SK-MEL-5 (cell line): ENCODE results near the gene CWC25. TPM values are rescaled to one million over a fixed set of nuclear protein-coding genes. Genes with fewer than 3 reads are reported as not detected.

Experiments
- DNase-seq: peaks from one replicate; pipeline ENCODE4 v3.0.0-alpha.2; 2016; ENCODE audit warnings: low read depth, low spot score
- in situ Hi-C: cut with HindIII; loops from 2 replicates; pipeline ENCODE4 v1.10.0; 2016; ENCODE audit warnings: low sequenced_read_pairs, high pct_unique_total_duplicates, low pct_unique_long_range_greater_than_20kb
- polyA plus RNA-seq, 2 experiments: library from polyadenylated mRNA; depleted of rRNA; stranded (reverse); fragments of >200 nt; gene quantifications; 2 replicates each; pipeline ENCODE4 v1.2.3, GENCODE V29; 2015
- total RNA-seq: library from RNA; depleted of rRNA; stranded (reverse); fragments of >200 nt; shearing (Covaris generic); gene quantifications from 2 replicates; pipeline ENCODE4 v1.2.3, GENCODE V29; 2014; rRNA removed

The CWC25 gene
- 10.1 and 12.5 TPM in 2 replicates for total RNA-seq
- polyA plus RNA-seq (2015; cell fraction: cytosol; rRNA removed) = 10.3 and 13.1 TPM in 2 replicates
- polyA plus RNA-seq (2015; cell fraction: nucleus; rRNA removed) = 73.0 and 106 TPM in 2 replicates

DNA sequence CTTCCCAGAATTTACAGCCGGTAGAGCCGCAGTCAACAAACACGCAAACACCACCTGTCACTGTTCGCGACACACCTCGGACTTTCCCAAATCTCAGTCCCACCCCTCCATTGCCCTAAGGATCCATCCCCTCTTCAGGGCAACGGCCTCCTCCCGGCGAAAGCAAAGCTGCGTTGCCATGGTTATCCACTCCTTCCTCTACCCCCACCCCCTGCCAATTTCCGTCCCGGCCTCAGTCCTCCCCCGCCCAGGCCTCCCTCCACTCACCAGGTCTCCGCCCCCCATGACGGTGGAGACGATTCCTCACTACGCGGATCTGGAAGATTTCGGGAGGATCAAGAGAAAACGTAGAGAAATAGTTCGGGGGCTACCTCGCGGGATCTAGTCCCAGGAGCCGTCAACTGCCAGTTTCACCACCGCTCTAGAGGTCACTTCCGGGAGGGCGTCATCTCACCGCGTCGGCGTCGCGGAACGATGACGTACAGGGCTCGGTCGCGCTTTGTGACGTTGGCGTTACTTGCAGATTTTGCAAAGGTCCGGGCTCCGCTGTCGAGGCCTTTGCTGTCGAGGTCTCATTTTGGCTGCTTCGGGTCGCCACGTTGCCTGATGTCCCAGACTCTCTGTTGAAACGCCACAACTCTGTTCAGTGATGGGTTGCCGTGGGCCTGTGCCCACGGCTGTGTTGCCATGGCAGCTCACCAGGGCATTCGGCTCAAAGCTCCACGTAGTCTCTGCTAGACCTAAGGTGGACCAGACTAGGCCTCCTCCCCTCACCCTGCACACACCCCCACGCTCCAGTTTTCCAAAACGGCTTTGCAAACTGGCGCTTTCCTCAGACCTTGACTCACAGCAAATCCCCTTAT, at the start of gene CWC25:
TSS of gene CWC25 (minus strand) at position 423 of the 863 bp plus-strand sequence. CDS start at position 285, 138 bp downstream.
- in situ Hi-C loops = no loop called here
- DNase-seq = peak; percentile 94

DNA sequence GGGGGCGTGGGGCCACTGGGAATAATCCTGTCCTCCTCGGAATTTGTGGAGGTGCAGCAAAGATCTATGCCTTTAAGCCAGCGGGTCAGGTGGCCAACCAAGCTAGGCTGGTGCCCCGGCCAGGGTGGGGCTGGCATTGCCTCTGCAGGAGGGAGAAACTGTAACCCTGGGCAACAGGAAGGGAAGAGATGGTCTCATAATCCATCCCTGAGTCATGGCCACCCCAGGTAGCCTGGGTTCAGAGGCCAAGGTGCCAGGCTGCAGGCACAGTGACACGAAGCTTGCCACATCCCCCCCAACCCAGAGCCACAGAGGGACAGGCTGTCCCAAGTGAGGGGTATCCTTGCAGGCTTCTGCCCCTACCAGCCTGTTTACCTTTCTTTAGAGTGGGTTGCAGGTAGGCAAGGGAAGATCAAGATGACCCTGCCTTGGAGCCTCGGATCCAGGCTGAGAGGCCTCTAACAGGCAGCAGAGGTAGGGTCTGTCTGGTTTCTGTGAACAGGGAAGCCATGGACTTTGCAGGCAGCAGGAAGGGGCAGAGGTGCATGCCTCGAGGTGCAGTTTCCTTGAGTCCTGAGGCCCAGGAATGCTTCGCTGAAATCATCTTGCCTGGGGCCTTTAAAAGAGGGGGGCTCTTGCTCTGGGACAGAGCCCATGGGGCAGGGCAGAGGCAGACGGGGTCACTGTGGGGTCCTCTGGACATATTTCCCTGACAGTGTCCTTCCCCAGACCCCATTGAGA, 48.7 kb upstream of the CWC25 start:
- in situ Hi-C loops = no loop called here
- no peak for DNase-seq

DNA sequence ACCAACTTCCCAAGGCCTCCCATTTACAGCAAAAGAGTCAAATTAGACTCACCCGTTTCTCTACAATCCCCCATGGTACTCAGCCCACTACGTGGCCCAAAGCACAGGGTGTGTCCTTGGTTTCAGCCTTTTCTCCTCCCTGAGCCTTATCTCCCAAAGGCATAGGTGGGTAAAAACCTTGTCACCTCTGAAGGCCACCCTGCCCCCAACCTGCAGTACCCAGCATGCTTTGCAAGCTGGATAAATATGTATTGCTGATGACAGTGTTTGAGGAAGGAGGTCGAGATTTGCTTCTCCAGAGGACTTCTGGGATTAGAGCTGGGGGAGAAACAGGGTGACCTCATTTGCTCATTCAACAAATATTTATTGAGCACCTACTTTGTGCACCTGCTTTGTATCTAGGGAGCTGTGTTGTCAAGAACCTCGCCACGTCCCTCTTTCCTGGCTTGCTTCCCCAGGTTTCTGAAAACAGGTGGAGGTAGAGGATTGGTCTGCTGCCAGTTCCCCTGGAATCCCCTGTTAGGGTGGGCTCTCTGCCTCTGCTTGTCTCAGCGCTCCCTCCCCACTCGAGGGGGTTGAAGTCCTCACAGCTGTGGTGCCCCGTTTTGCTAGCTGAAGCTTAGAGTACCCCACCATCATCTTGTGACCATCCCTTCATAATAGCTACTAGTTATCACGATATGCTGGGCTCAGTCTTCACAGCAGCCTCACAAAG, 47.7 kb upstream of the CWC25 start:
- in situ Hi-C loops = no loop called here
- no peak for DNase-seq

DNA sequence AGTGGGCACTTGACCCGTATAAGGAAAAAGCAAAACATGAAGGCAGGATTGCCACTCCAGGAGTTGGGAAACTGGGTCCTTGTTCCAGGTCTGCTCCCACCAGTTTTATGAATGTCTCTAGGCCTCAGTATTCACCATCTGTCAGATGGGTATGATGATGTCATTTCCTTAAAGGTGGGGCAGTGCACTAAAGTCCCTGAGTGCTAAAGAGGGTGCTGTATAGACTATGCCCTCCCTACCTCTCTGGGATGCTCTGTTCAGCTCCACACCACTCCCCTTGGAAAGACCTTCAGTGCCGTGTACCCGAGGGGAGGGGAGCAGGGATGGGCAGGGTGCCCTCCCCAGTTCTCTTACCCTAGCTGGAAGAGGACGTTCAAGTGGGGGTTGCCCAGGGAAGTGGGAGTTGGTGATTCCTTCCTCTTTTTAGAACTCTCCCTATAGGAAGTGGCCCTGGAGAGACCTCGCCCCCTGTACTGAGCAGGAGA, 46.9 kb upstream of the CWC25 start:
- DNase-seq = no peak
- in situ Hi-C loops = no loop called here

DNA sequence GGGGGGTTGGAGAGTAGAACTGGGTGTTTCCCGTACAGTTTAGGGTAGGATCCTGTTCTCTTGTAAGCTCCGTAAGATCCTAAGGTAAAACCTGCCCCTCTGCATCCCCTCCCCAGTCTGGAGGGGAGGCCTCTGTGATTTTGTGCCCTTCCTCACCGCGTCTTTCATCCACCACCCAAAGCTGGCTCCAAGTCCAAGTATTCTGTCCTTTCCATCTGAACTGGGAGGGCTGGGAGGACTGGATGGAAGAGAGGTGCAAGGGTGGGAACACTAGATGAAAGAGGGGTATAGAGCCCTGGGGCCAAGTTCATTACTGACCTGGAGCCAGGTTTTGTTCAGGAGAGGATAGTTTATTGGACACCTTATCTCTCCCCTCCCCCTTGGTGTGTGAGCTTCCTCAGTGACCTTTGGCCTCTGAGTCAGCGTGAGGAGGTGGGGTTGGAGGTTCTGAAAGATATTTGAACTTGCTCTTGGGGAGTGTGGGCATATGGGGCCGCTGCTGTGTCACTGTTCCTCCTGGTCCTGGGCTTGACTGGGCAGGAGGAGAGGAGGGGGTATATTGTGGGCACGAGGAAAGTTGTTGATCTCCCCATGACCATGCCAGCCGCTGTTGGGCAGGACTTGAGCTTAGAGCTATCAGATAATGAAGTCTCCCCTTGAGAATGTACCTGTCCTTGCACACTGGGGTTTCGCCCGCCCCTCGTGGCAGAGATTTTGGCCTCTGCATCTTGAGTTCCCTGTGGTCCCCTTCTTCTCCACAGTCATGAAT, 46.3 kb upstream of the CWC25 start:
- in situ Hi-C loops = no loop called here
- DNase-seq = no peak

DNA sequence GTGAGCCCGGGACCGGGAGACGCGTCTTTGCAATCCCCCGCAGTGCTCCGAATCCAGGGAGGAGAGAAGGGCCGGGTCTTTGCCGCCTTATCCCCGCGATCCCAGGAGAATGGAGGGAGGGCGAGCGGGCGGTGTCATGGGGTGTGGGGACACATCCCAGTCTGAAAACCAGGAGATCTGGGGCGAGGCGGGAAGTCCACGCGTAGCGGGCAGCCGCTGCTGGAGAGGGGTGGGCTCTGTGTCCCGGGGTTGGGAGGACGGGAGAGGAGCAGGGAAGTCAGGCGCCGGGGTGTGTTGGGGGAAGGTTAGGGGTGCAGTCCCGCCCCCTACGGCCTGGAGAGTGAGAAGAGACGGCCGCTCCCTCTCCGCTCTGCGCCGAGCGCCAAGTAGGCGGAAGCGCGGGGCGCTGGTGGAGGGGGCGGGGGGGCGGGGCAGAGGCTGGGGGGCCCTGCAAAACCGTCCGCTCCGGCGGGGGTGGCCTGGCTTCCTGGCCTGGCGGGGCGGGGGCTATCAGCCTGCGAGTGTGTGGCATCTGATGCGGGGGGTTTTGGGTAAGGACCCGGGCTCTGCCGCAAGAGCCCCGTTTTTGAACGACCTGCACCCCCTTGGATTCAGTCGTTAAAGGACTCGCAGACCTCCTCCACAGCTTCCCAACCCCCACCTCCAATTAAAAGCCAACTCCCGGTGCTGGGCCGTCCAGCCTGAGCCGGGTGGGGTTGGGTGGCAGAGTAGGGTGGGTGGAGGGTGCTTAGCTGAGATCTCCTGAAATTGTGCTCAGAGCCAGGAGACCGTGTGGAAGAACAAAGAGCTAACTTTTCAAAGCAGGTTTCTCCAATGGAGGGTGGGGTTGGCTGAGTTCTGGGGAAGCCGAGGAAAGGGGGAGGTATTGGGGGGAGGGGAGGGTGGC, 45.4 kb upstream of the CWC25 start:
- in situ Hi-C loops = no loop called here
- no peak for DNase-seq

DNA sequence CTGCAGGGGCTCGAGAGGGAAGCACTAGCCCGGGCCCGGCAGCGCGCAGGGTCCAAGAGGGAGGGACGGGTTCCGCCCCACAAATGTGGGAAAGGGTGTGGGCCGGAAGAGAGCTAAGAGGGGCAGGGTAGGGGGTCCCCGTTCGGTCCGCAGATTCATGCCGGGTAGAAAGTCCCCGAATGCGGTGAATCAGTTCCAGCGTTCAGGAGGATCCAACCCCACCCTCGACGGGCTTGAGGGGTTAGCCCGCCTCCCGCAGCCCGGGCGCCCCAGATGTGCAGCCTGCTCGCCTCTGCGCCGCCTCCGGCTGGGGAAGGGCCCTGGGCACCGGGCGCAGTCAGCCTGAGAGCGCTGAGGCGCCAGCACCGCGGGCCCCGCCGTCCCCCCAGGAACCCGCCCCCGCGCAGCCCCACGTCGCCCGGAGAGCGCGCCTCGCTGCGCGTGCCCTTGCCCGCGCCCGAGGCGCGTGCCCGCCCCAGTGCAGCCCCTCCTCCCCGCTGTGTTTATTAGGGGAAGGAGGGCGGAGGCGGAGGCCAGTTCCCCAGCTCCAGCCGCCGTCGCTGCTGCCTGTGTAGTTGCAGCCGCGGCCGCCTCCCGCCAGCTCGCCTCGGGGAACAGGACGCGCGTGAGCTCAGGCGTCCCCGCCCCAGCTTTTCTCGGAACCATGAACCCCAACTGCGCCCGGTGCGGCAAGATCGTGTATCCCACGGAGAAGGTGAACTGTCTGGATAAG, 44.6 kb upstream of the CWC25 start, which contains the start of gene LASP1:
TSS of gene LASP1 (plus strand) at position 533 of the 733 bp plus-strand sequence. CDS start at position 665, 132 bp downstream.
- in situ Hi-C loops = no loop called here

DNA sequence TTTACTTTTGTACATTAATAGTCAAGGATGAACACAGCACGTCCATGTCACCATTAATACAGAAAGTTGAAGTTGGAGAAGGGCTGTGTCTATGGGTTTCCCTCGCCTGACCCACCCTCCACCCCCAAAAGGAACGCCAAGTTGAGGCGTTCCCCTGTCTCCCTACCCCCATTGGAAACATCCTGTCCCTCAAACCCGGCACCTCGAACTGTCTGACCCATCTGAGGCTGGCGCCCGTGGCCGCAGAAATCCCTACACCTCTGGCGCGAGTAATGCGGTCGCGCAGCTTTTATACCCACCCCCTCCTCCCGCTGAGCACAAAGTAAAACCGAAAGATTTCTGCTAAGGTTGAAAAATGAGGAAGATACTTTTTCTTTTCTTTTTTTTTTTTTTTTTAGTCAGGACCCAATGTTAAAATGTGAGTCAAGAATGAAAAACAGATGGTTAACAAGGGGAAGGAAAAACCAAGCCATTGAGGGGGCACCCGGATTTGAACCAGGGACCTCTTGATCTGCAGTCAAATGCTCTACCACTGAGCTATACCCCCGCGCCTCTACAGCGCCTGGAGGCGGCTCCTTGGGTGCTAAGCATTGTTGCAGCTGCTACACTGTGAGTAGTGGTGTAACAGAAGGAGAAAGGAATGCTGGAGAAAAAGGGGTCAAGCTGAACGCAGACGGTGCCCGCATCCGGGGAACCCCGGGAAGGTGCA, 43.9 kb upstream of the CWC25 start:
- in situ Hi-C loops = no loop called here
- DNase-seq = peak; percentile 88

More for the DNA sequence above, 44.6 kb upstream of the CWC25 start, which contains the start of gene LASP1:
- peak; percentile 83 for DNase-seq

DNA sequence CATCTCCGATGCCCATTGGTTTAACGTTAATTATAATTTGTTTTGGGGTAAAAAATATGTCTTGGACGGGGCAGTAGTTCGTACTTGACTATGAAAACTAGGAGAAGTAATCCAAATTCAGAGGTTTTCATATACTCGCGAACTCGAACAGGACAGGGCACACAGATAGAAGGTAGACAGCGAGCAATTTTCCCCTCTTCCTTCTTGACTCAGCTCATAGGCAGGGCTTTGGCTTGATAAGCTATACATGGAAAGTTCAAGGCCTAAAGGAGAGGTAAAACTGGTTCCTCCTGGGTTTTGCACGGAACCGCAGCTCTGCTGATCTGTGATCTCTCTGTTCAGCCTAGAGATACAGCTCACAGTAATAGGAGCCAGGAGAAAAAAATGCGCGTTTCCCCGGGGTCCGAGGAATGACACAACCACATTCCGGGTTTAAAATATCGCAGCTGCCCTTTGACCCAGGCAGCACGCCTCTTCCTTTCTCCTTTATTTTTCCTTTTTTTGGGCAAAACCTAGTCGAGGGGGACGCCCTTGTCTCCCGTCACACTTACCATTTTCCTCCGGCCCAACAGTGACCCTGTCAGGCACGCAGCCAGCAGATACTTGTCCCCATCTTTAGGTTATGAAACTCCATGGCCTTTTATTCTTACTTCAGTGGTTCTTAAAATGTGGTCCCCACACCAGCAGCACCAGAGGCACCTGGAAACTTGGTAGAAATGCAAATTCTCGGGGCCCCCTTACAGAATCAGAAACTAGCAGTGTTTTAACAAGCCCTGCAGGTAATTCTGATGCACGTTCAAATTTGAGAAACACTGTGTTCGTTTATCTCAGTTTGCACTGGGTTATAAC, 43.1 kb upstream of the CWC25 start:
- in situ Hi-C loops = no loop called here
- DNase-seq = no peak

DNA sequence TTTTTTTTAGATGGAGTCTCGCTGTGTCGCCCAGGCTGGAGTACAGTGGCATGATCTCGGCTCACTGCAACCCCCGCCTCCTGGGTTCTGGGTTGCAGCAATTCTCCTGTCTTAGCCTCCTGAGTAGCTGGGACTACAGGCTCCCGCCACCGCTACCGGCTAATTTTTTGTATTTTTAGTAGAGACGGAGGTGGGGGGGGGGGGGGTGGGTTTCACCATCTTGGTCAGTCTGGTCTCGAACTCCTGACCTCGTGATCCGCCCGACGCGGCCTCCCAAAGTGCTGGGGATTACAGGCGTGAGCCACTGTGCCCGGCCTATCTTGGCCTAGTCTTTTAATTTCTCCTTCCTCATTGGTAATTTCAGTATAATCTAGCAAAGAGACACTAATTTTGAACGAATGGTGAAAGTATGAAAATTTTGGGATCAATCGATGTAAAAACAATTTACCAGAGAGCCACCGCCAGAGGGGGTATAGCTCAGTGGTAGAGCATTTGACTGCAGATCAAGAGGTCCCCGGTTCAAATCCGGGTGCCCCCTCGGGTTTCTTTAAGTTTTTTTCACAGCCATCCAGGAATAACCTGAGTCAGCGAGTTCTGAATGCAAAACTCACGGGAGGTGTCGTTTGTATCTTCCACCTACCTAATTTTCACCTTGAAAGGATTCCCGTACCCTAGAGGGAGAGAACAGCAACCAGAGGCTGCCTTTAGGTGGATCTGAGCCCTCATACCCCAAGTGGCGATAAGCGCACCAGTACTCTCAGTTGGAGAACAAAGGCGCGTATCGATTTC, 42.3 kb upstream of the CWC25 start:
- in situ Hi-C loops = no loop called here
- peak; percentile 77 for DNase-seq

DNA sequence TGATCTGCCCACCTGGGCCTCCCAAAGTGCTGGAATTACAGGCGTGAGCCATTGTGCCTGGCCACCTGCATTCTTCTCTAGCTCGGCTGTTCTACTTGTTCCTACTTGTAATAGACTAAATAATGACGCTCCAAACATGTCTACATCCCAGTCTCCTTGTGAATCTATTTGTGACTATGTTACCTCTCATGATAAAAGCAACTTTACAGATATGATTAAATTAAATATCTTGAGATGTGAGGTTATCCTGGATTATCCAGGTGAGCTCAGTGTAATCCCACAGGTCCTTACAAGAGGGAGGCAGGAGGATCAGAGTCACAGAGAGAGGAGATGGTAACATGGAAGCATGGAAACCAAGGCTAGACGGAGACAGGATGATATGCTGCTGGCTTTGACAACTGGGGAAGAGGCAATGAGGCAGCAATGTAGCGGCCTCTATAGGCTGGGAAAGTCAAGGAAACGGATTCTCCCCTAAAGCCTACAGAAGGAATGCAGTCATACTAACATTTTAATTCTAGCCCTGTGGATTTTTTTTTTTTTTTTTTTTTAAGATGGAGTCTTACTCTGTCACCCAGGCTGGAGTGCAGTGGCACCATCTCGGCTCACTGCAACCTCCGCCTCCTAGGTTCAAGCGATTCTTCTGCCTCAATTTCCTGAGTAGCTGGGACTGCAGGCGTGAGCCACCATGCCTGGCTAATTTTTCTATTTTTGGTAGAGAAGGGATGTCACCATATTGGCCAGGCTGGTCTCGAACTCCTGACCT, 39.7 kb upstream of the CWC25 start:
- peak; percentile 90 for DNase-seq
- in situ Hi-C loops = no loop called here

DNA sequence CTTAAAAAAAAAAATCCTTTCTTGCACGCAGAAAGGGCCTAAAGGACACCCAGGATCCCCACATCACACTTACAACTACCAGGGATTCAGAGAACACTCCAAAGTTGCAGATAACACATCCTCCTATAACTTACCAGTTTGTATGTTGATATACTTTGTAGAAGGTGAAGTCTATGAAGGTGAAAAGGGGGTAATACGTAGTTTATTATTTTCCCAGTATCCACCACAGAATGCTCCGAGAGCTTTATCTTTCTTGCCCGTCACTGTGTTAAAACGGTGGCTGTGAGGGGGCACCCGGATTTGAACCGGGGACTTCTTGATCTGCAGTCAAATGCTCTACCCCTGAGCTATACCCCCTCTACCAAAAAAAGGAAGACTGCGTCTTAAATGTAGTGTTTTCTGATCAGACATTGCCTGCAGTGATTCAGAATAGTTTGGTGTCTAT, 36.3 kb upstream of the CWC25 start:
- peak; percentile 73 for DNase-seq
- in situ Hi-C loops = no loop called here

DNA sequence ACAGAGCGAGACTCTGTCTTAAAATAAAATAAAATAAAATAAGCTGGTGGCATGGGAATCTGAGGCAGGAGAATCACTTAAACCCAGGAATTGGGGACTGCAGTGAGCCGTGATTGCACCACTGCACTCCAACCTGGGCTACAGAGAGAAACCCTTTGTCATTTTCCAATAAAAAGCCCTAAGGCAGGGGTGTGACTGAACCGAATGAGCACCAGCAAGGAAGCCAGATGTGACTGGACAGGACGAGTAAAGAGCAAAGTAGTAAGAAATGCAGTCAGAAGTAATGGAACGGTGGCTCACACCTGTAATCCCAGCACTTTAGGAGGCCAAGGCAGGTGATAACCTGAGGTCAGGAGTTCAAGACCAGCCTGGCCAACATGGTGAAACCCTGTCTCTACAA, 32.1 kb upstream of the CWC25 start:
- no peak for DNase-seq
- in situ Hi-C loops = no loop called here
